GM18502 (cell line): ENCODE measurements around the gene PLAAT4.

ENCODE experiments used
- ATAC-seq: cut with Tn5 transposase; IDR thresholded peaks from one replicate; pipeline ENCODE4 v1.9.1; 2021; ENCODE audit warnings: mild to moderate bottlenecking; ENCODE audit not compliant: unreplicated experiment, poor library complexity

PLAAT4 gene, protein sequence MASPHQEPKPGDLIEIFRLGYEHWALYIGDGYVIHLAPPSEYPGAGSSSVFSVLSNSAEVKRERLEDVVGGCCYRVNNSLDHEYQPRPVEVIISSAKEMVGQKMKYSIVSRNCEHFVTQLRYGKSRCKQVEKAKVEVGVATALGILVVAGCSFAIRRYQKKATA

DNA sequence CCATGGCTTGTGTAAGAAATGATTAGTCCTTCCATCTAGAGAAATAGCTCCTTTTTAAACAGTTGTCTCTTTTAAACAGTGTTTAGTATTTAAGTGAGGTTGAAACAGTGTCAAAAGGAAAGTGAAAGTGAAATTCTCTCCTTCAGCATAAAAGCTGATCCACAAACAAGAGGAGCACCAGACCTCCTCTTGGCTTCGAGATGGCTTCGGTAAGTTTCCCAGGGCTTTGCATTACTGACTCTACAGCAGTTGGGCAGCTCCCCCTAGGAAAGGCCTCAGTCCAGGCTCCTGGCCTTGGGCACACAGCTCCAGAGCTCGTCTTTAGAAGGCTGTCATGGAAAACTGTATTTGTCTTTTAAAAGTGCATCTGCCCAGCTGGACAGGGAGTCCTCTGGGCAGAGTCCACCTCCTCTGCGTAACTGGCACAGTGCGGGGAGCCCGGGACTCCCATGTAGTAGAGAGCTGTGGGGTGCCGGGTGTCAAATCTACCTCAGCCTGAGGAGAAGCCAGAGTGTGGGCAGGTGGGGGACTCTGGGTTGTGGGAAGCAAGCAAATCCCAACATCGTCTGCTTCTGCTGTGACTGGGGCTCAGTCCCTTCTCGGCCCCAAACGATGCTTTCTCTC, at the start of gene PLAAT4:
TSS of gene PLAAT4 (plus strand) at position 140 of the 624 bp plus-strand sequence. CDS start at position 201, 61 bp downstream.
- ATAC-seq: no peak

DNA sequence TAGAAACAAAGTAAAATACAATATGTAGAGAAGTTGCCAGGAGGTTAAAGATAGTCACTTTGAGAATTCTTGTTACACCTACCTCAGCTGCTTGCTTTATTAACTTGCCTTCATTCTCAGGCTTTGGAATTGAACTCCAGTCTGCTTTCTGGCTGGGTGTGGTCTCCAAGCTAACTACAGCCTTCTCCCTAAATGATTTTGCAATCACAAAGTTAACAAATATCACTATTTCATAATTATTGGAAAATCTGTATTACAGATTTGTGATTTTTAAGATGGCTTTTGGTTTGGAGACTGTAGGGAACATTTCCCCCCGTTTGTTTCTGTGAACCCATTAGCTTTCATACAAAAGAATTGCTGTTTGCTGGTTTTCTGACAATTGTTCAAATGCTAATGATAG, 47.8 kb upstream of the PLAAT4 start:
- no peak for ATAC-seq

DNA sequence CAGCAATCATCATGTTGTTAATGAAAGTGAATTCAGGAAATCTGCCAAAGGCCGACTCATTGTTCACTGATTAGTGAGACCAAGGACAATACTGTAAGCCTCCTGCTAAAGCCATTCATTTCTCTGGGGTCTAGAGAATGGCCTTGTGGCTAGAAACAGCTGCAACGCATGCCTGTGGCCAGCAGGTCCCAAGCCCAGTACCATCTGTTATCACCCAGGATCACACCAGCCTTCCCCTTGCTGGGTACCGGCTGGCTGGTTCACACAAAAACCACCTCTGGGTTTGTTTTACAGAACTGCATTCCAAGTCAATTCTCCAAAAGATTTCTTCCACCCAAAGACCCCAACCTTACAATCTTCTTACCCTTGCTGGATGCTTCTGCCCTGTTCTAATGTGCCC, 46.7 kb upstream of the PLAAT4 start:
- no peak for ATAC-seq

DNA sequence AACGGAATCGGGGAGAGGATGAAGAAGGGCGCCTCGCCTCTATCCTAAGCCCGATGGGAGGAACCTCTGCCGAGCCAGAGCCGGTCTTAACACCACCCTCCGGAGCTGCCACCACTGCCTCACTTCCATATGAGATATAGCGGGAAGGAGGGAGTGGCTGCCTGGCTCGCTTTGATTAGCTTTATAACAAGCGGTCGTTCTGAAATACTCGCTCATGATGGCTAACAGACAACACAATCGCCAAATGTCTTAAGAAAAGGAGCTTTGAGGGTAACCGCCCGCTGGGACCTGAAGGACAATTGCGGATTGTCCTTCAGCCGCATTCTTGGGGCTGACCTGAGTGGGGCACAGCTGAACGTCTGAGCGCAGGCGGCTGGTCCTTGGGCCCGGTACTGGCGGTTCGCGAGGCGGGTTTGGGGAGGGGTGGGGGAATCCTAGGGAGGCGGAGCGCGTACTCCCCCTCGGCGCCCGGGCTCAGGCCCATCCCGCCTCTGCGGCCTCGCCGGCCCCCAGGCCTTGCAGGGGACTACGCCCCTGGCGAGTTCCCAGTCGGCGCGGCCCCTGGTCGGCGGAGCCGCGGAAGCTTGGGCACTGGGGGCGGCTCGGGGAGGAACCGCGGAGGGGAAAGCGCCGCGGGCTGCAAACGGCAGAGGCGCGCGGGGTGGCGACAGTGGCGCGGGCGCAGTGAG, 45.9 kb upstream of the PLAAT4 start, which contains the start of gene PLAAT5:
TSS of gene PLAAT5 (minus strand) at position 617 of the 689 bp plus-strand sequence. CDS start at position 484, 133 bp downstream.
- no peak for ATAC-seq

DNA sequence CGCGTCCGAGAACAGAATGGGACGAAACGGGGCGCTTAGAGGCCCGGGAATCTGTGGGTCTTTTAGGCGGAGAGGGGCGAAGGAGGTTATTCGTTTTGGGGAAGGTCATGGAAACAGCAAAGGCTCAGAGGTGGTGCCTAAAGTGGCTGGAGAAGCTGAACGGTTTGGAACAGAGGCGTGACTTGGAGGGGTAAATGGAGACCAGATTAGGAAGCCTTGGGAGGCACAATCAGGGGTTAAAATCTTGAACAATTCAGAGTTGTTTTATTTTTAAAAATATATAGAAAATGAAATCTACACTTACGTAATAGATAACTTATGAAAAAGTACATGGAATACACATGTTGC, 45.4 kb upstream of the PLAAT4 start:
- no peak for ATAC-seq

DNA sequence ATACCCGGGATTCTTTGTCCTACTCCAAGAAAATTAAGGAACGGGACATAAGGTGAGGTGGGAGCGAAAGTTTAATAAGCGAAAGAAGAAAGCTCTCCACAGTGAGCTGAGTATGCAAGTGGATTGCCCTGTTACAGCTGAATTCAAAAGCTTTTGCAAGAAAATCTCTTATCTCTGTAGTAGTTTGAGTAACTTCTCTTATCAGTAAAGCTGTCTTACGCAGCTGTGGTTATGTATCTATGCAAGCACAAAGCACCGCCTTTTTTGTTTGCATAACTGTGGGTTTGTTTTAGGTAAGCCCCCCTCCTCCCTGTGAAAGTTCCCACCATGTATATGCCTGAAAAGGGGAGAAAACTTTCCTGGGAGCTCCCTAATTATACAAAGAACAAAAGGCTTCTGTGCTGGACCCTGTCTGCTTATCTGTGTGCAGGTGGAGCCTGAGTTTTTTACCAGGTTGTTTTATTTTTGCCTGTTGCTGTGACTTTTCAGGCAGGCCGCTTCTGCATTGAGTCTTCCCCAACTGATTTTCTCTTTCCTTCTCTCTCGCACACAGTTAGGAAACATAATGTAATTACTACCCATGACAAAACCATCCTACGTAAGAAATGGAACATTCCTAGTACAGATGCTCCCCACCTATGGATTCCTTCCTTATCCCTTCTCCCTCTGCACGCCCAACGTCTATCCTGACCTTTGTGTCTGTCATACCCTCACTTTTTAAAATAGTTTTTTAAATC, 44.8 kb upstream of the PLAAT4 start:
- ATAC-seq: no peak

DNA sequence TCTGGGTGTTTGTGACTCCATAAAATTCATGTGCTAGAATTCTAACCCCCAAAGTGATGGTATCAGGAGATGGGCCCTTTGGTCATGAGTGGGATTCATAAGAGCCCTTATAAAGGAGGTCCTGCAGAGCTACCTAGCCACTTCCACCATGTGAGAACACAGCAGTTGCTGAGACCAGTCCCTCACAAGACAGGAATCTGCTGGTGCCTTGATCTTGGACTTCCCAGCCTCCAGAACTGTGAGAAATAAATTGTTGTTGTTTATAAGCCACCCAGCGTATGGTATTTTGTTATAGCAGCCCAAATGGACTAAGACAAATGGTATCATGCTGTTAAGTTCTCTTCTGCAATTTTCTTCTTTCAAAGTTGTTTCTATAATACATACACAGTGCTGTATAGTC, 44.2 kb upstream of the PLAAT4 start:
- ATAC-seq: no peak

DNA sequence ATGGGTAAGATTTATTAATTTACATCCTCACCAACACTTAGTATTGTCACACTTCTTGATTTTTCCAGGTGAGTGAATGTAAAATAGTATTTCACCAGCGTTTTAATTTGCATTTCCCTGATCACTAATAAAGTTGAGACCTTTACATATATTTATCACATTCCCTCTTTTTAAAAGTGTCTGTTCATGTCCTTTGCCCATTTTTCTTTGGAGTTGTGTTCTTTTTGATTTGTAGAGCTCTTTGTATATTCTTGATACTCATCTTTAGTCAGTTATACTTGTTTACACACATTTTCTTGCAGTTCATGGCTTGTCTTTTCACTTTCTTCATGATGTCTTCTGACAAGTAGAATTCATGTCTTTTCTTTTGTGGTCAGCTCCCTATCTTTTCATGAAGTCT, 43.5 kb upstream of the PLAAT4 start:
- ATAC-seq: no peak

DNA sequence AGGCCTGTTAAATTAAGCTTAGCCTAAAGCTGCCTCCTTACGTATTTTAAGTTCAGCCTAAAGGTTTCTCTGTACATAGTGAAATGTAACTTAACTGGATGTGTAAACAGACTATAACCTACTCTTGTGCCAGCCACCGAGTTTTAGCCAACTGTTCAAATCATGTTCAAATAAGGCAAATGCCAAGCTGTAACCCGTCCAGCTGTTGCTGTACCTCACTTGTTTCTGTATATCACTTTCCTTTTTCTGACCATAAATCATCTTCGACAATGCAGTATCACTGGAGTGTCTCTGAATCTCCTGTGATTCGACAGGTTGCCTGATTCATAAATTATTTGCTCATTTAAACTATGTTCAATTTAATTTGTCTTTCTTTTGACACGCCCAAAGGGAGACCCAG, 41.6 kb upstream of the PLAAT4 start:
- ATAC-seq: no peak

DNA sequence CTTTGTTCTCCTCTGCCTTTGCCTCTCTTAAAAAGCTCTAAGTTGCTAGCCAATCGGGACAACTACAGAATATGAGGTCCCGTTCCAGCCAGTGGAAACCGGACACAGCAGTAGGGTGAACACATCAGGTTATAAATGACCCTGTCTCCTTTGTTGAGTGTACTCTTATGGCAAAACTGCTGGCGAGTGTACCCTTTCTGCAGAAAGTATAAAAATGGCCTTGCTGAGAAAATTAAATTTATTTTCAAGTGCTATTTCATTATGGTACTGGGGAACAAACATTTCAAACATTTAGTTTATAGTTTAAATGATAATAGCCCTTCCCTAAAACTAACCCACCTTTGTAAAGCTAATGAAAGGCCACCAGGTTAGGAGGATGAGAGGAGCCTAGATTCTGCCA, 36.7 kb upstream of the PLAAT4 start:
- no peak for ATAC-seq

DNA sequence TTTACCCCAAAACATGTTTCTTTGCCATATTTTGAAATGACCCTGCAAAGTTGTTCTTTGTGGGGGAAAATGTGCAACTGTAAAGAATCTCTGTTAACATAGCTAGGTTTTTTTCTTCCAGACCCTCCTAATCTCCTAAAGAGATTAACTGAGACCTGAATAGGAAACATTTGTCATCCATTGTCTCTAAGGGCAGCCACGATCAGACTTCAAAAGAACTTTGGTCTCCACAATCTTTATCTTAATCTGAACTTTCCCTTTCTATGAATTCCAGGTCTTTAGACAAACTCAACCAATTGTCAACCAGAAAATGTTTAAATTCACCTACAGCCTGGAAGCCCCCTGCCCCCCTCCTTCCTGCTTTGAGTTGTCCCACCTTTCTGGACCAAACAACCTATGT, 35.4 kb upstream of the PLAAT4 start:
- ATAC-seq: no peak

DNA sequence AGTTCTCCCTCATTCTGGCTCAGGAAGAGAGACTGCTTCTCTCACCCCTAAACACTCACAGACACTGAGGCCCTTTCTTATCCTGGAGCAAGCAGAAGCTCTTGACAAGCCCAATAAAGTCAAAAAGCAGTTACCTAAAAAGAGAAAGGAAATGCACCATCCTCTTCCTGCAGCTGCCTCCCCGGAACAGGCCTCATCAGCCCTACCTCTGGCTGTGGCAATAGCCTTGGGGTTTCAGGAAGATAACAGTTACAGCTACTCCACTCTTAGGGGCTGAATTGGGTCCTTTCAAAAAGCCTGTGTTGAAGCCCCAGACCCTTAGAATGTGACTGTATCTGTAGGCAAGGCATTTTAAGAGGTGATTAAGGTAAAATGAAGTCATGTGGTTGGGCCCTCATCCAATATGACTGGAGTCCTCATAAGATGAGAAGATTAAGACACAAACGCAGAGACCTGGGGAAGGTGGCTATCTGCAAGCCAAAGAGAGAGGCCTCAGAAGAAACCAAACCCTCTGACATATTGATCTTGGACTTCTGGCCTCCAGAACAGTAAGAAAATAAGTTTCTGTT, 34.3 kb upstream of the PLAAT4 start:
- ATAC-seq: no peak

DNA sequence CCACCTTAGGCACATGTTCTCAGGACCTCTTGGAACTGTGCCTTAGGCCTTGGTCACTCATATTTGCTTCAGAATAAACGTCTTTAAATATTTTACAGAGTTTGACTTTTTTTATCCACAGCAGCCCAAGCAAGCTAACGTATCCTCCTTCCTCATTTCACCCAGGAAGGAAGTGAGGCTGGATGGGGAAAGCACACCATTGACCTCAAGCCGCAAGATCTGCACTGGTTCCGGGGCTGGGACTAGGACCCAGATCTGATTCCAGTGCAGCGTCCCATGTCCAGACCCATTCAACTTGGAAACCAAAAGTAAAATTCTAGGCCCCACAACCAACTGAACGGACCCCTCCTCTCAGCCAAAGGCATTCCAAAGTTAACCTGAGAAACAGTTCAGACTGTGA, 33.1 kb upstream of the PLAAT4 start:
- ATAC-seq: no peak

DNA sequence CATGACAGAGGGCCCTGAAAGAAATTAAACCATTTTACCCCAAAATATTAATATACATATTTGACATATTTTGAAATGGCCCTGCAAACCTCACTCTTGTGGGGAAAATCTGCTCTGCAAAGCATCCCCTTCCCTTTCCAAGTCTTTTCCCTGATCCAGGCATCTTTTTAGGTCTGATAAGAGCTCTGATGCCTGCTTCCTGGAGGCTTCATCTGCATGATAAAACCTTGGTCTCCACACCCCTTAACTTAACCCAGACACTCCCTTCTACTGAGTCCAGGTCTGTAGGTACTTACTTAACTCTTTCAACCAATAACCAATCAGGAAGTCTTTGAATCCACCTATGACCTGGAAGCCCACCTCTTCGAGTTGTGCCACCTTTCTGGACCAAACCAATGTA, 32.6 kb upstream of the PLAAT4 start:
- no peak for ATAC-seq

DNA sequence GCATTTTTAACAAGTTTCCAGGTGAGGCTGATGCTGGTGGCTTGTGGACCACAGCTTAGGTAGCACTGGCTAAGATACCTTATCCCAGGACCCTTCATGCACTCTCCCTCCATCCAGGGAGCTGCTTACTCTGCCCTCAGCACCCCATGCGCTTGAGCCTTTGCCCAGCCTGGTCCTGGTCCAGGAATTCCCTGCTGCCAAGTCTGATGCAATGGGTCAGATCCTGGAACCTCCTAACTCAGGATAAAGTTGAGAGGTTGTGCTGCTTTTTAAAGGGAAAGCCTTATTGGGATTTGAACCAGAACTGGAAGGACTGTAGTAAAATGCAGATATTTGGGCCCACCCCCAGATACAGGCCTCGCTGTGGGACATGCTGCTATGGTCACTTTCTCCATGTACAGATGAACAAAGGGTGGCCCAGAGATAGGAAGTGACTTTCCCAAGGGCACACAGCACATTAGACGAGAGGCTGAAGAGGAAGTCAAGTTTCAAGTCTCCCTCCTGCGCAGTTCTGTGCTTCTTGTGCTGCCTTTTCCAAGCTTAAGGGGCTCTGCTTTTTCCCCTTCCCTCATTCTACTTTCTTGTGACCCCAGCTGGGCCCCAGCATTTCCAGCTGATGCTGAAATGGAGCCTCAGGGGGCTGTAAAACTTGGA, 31.5 kb upstream of the PLAAT4 start:
- ATAC-seq: no peak

DNA sequence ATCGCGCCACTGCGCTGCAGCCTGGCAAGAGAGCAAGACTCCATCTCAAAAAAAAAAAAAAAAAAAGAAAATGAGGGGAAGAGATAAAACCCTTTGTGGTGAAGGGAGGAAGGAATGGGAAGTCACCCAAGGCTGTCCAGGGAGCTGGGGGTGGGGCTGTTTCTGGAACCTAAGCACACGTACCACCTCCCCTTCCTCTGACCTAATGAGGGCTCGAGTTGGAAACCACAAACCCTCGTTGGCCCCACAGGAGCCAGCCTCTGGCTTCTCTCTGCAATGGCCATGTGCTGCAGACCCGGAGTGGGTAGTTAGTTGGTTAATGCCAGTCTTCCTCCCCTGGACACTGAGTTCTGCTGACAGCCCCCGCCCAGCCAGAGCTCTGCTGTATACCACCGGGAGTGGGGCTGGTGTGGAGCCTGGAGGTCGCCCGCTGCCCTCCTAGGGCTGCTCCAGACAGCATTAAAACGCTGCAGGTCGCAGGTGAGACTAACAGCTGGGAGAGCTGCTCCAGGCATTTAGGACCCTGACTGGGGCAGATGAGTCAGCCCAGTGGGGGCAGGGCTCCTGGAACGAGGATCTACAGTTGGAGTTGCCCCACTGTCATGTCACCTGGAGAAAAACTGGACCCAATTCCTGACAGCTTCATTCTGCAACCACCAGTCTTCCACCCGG, 30.6 kb upstream of the PLAAT4 start, which contains the start of gene LGALS12:
TSS of gene LGALS12 (plus strand) at position 228 of the 672 bp plus-strand sequence. CDS start at position 603, 375 bp downstream.
- no peak for ATAC-seq

DNA sequence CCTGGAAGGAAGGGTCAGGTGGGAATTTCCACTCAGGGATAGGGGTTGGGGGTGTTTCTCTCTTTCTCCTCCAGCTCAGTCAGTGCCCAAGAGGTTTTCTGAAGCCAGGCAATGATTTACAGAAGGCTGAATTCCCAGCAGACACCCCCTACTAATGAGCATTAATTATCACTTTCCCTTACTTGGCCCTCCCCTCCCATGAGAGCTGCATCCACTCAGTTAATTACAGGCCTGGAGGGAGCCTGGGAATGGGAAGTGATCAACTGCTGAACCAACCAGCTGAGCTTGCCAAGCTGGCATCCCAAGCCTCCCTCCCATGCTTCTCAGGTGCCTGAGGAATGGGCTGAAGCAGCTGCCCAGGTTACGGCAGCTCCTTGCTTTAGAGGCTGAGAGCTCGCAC, 29.7 kb upstream of the PLAAT4 start:
- no peak for ATAC-seq

DNA sequence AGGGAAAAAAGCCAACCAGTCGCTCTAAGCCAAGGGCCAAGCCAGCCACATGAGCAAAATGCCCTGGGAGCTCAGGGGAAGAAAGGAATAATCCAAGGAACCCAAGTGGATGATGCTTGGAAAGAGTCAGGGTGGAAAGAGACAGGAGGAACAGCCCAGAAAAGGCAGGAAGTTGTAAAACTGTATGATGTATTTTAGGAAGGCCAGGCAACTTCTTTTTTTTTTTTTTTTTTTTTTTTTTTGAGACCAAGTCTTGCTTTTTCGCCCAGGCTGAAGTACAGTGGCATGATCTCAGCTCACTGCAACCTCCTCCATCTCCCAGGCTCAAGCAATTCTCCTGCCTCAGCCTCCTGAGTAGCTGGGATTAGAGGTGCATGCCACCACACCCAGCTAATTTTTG, 29.1 kb upstream of the PLAAT4 start:
- ATAC-seq: no peak

DNA sequence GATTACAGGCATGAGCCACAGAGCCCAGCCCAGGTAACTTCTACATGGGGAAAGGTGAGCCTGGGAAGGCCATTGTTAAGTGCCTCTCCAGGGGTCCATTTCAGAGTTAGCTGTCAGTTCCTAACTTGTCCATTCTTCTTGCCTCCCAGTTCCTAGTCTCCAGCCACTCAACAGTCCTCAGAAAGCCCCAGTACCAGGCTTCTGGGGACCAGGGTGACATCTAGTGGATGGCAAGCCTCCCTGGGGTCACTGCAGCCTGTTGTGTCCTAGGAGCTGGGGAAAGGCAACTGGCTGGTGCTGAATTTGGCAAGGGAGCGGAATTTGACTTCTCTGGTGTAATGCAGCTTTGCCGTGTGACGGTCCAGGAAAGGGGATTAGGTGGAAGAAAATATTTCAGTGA, 28.6 kb upstream of the PLAAT4 start:
- ATAC-seq: no peak

DNA sequence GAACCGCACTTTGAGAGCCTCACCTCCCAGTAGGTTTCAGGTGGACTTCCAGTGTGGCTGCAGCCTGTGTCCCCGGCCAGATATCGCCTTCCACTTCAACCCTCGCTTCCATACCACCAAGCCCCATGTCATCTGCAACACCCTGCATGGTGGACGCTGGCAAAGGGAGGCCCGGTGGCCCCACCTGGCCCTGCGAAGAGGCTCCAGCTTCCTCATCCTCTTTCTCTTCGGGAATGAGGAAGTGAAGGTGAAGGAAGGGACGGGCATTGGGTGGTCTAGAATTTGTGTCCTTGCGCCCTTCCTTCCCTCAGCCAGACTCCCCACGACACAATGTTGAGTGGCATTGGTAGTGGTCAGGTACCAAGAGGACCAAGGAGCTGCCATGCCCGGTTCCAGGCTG, 27.9 kb upstream of the PLAAT4 start:
- no peak for ATAC-seq
